ENCODE data around the gene FASTK. TPM values are rescaled to one million over a fixed set of nuclear protein-coding genes. Genes with fewer than 3 reads are reported as not detected.

The FASTK gene
- total RNA-seq, 4 donors from 2014 or later, result 69.9 to 139 (median 79.7) TPM

GRCh38 chr7:151128144-151128543 is 47.5 kb upstream of the FASTK start:
- no peak for DNase-seq (ENCODE audit: low spot score in 2 of 2)
- WGBS, 2 donors, result 80 to 93% methylated on average over 14 of the region's 14 CpGs
- H3K4me1 ChIP-seq, result peaks cover 0 to 34% (median 22%) of the 10 kb centered on the region in 4 donors
- H3K27ac ChIP-seq, result no peak overlapping the region
- peaks cover 0 to 74% (median 4%) of the 10 kb centered on the region in 3 donors for H3K36me3 ChIP-seq
- H3K27me3 ChIP-seq, result no peaks in the 10 kb centered on the region
- H3K9me3 ChIP-seq, result no peaks in the 10 kb centered on the region
- H3K4me3 ChIP-seq, result no peak overlapping the region
- TF ChIP-seq CTCF (IDR thresholded peaks at IDR 0.05) (no peak), EP300 (IDR thresholded peaks at IDR 0.05) (no peak), POLR2A (IDR thresholded peaks at IDR 0.05) (no peak)

GRCh38 chr7:151126491-151127137 is 46.0 kb upstream of the FASTK start:
- no peak for DNase-seq (ENCODE audit: low spot score in 2 of 2)
- Histone ChIP-seq H3K9me3 (no peaks in the 10 kb centered on the region), H3K36me3 (peaks cover 0 to 75% (median 0%) of the 10 kb centered on the region in 3 donors), H3K4me1 (peaks cover 0 to 25% (median 17%) of the 10 kb centered on the region in 4 donors), H3K27me3 (no peaks in the 10 kb centered on the region), H3K4me3 (no peak overlapping the region), H3K27ac (no peak overlapping the region)
- 69 to 70% methylated on average over 16 to 19 of the region's 19 CpGs for WGBS, 2 donors
- TF ChIP-seq CTCF (IDR thresholded peaks at IDR 0.05), result no peak
- TF ChIP-seq POLR2A (IDR thresholded peaks at IDR 0.05), result no peak
- TF ChIP-seq EP300 (IDR thresholded peaks at IDR 0.05), result no peak

GRCh38 chr7:151125846-151126481 is 45.4 kb upstream of the FASTK start:
- H3K36me3 ChIP-seq, result peaks cover 0 to 75% (median 0%) of the 10 kb centered on the region in 3 donors
- DNase-seq (ENCODE audit: low spot score in 2 of 2), result no peak
- H3K27ac ChIP-seq, result peak overlapping the region in 1 of 4 donors; percentile 45
- H3K27me3 ChIP-seq, result no peaks in the 10 kb centered on the region
- H3K4me1 ChIP-seq, result peaks cover 0 to 19% (median 13%) of the 10 kb centered on the region in 4 donors
- H3K4me3 ChIP-seq, result peak overlapping the region; percentile 15 to 43 (median 25)
- WGBS, 2 donors, result 19 to 41% methylated on average over 35 to 49 of the region's 58 CpGs
- TF ChIP-seq CTCF (IDR thresholded peaks at IDR 0.05) (no peak), EP300 (IDR thresholded peaks at IDR 0.05) (no peak), POLR2A (IDR thresholded peaks at IDR 0.05) (no peak)
- H3K9me3 ChIP-seq, result no peaks in the 10 kb centered on the region

- Histone ChIP-seq H3K27me3 (no peaks in the 10 kb centered on the region), H3K4me3 (peak overlapping the region; percentile 15 to 43 (median 25)), H3K27ac (peak overlapping the region in 1 of 4 donors; percentile 45), H3K36me3 (peaks cover 0 to 75% (median 0%) of the 10 kb centered on the region in 3 donors), H3K4me1 (peaks cover 0 to 19% (median 13%) of the 10 kb centered on the region in 4 donors), H3K9me3 (no peaks in the 10 kb centered on the region)
- 24 to 28% methylated on average over 22 of the region's 22 CpGs for WGBS, 2 donors
- DNase-seq (ENCODE audit: low spot score in 2 of 2), result no peak
- TF ChIP-seq CTCF (IDR thresholded peaks at IDR 0.05) (no peak), POLR2A (IDR thresholded peaks at IDR 0.05) (no peak), EP300 (IDR thresholded peaks at IDR 0.05) (no peak)
These were observed 44.8 kb upstream of the FASTK start for GRCh38 chr7:151125470-151125845.

- Histone ChIP-seq H3K9me3 (no peaks in the 10 kb centered on the region), H3K27me3 (no peaks in the 10 kb centered on the region), H3K4me1 (peaks cover 0 to 19% (median 13%) of the 10 kb centered on the region in 4 donors), H3K36me3 (peaks cover 0 to 75% (median 0%) of the 10 kb centered on the region in 3 donors), H3K4me3 (no peak overlapping the region), H3K27ac (no peak overlapping the region)
- 85 to 92% methylated on average over 14 of the region's 14 CpGs for WGBS, 2 donors
- TF ChIP-seq EP300 (IDR thresholded peaks at IDR 0.05) (no peak), CTCF (IDR thresholded peaks at IDR 0.05) (no peak), POLR2A (IDR thresholded peaks at IDR 0.05) (no peak)
- no peak for DNase-seq (ENCODE audit: low spot score in 2 of 2)
These were observed 44.3 kb upstream of the FASTK start for GRCh38 chr7:151124899-151125399.
